Dendritic cell treated with granulocyte-macrophage colony-stimulating factor and Interleukin-4, amounts not matched to agents 40 ng/mL and 50 ng/mL, for 4 days (primary cell): ENCODE data around the gene DENND5A.
"Not testable (repeated sequence)": the region's sequence is repeated elsewhere in the genome, so short reads cannot be mapped to it uniquely, and the experiment has no call there.

Experiments
- H3K27ac Mint-ChIP-seq: one replicate; pipeline ENCODE4 v1.8.0; 2022; ENCODE audit warnings: mild to moderate bottlenecking, mixed read lengths
- H3K27me3 Mint-ChIP-seq: one replicate; pipeline ENCODE4 v1.8.0; 2022; ENCODE audit warnings: mild to moderate bottlenecking, mixed read lengths
- H3K36me3 Mint-ChIP-seq: one replicate; pipeline ENCODE4 v1.8.0; 2022; ENCODE audit warnings: low read depth, mixed read lengths
- H3K4me1 Mint-ChIP-seq: one replicate; pipeline ENCODE4 v1.8.0; 2022; ENCODE audit warnings: low read depth, mixed read lengths
- H3K4me3 Mint-ChIP-seq: one replicate; pipeline ENCODE4 v1.8.0; 2022; ENCODE audit warnings: mild to moderate bottlenecking, moderate library complexity, mixed read lengths
- H3K9me3 Mint-ChIP-seq: one replicate; pipeline ENCODE4 v1.8.0; 2022; ENCODE audit warnings: mixed read lengths
- intact Hi-C: fragments of 100-400 bp; cut with micrococcal nuclease; formaldehyde crosslinking; loops from one replicate; pipeline ENCODE4 v1.15.0; 2022

Gene DENND5A

DNA sequence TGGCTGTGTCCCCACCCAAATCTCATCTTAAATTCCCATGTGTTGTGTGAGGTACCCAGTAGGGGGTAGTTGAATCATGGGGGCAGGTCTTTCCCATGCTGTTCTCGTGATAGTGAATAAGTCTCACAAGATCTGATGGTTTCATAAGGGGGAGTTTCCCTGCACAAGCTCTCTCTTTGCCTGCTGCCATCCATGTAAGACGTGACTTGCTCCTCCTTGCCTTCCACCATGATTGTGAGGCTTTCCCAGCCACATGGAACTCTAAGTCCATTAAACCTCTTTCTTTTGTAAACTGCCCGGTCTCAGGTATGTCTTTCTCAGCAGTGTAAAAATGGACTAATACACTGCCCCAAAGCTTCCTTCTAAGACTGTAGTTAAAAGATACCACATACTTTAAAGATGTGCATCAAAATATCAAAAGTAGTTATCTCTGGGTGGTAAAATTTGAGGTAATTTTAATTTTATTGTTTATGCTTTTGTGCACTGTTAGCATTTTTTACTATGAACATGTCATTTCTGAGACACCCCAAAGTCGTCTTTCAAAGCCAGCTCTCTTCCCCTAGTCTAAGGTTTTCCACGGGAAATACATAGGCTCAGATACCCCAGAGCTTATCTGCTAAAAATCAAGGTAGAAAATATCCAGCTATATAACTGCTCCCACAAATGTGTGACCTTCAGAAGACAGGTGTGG, 74.7 kb downstream of the DENND5A start:
- H3K9me3 Mint-ChIP-seq, H3K27me3 Mint-ChIP-seq, intact Hi-C loops, H3K27ac Mint-ChIP-seq, H3K4me3 Mint-ChIP-seq: not testable (repeated sequence)
- H3K36me3 Mint-ChIP-seq = peaks cover 87% of the 10 kb centered on the region
- H3K4me1 Mint-ChIP-seq = peaks cover 10% of the 10 kb centered on the region

DNA sequence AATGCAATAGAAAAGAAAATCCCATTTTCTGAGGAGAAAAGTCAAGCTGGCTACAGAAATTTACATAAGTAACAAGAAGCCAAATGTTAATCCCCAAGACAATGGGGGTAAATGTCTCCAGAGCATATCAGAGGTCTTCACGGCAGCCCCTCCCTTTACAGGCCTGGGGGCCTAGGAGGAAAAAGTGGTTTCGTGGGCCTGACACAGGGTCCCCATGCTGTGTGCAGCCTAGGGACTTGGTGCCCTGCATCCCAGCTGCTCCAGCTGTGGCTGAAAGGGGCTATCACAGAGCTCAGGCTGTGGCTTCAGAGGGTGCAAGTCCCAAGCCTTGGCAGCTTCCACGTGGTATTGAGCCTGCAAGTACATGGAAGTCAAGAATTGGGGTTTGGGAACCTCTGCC, 76.3 kb downstream of the DENND5A start:
- intact Hi-C loops, H3K4me3 Mint-ChIP-seq, H3K9me3 Mint-ChIP-seq, H3K27me3 Mint-ChIP-seq, H3K27ac Mint-ChIP-seq: not testable (repeated sequence)
- H3K36me3 Mint-ChIP-seq = peaks cover 89% of the 10 kb centered on the region
- H3K4me1 Mint-ChIP-seq = peaks cover 12% of the 10 kb centered on the region

- Mint-ChIP-seq H3K27ac (no peak overlapping the region), H3K9me3 (no peaks in the 10 kb centered on the region), H3K27me3 (no peaks in the 10 kb centered on the region), H3K4me1 (peaks cover 6% of the 10 kb centered on the region), H3K4me3 (no peak overlapping the region), H3K36me3 (peaks cover 80% of the 10 kb centered on the region)
- intact Hi-C loops = no loop called here
Observed at GRCh38 chr11:9187616-9188015, 77.5 kb downstream of the DENND5A start.

DNA sequence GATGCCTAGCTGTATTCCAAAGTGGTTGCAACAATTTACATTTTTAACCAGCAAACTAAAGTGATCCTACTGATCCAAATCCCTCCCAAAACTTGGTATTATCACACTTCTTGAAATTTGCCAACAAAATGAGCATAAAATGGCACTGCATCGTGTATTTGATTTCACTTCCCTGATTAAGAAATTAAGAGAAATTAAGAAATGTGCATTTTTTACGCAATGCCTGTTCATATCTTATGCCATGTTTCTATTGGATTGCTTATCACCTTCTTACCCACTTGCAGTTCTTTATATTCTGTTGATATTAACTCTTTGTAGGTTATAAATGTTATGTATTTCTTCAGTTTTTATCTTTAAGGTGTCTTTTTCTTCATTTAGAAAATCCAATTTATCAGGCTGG, 80.6 kb downstream of the DENND5A start:
- no peaks in the 10 kb centered on the region for H3K27me3 Mint-ChIP-seq
- no peak overlapping the region for H3K27ac Mint-ChIP-seq
- H3K9me3 Mint-ChIP-seq = no peaks in the 10 kb centered on the region
- peaks cover 6% of the 10 kb centered on the region for H3K4me1 Mint-ChIP-seq
- no peak overlapping the region for H3K4me3 Mint-ChIP-seq
- H3K36me3 Mint-ChIP-seq = peaks cover 81% of the 10 kb centered on the region
- intact Hi-C loops = no loop called here

DNA sequence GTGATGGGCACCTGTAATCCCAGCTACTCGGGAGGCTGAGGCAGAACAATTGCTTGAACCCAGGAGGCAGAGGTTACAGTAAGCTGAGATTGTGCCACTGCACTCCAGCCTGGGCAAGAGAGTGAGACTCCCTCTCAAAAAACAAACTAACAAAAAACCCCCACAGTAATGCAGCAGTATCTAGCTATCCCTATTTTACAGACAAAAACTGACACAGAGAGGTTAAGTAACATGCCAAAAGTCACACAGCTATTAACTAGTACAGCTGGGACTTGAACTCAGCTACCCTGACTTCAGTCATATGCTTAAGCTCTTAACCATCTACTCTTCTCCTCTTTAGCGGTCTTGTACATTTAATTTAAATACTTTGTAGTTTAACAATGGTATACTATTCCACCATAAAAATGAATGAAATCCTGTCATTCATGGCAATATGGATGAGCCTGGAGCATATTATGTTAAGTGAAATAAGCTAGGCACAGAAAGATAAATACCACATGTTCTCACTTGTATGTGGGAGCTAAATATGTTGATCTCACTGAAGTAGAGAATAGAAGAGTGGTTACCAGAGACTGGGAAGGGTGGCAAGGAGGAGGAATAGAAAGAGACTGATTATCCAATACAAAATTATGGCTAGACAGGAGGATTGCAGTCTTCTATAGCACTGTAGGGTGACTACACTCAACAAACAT, 82.8 kb downstream of the DENND5A start:
- intact Hi-C loops = no loop called here
- Mint-ChIP-seq H3K9me3 (no peaks in the 10 kb centered on the region), H3K4me1 (peaks cover 6% of the 10 kb centered on the region), H3K27me3 (no peaks in the 10 kb centered on the region), H3K4me3 (no peak overlapping the region), H3K36me3 (peaks cover 81% of the 10 kb centered on the region), H3K27ac (no peak overlapping the region)

DNA sequence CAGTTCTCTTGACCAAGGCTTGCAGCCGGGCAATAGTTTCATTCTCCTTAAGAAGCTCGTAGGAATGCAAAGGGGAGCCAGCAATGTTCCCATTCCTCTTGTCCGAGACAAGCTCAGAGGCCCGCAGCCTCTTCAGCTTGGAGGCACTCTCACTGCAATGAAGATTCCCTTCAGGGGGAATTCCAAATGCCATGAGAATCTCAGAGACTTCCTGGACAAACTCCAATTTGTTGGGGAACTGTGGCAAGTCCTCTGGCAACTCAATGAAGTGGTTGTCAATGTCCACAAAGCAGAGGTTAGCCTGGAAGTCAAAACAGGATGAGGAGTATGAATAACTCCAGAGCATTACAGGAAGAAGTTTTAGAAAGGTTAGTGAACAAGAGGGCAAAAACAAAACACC, 84.4 kb downstream of the DENND5A start:
- peaks cover 5% of the 10 kb centered on the region for H3K4me1 Mint-ChIP-seq
- peaks cover 81% of the 10 kb centered on the region for H3K36me3 Mint-ChIP-seq
- H3K27ac Mint-ChIP-seq = no peak overlapping the region
- intact Hi-C loops = no loop called here
- no peaks in the 10 kb centered on the region for H3K9me3 Mint-ChIP-seq
- no peak overlapping the region for H3K4me3 Mint-ChIP-seq
- H3K27me3 Mint-ChIP-seq = no peaks in the 10 kb centered on the region

GRCh38 chr11:9179141-9179540, 86.0 kb downstream of the DENND5A start:
- Mint-ChIP-seq H3K9me3 (no peaks in the 10 kb centered on the region), H3K36me3 (peaks cover 90% of the 10 kb centered on the region), H3K4me3 (no peak overlapping the region), H3K4me1 (no peaks in the 10 kb centered on the region), H3K27me3 (no peaks in the 10 kb centered on the region), H3K27ac (no peak overlapping the region)
- intact Hi-C loops = no loop called here

DNA sequence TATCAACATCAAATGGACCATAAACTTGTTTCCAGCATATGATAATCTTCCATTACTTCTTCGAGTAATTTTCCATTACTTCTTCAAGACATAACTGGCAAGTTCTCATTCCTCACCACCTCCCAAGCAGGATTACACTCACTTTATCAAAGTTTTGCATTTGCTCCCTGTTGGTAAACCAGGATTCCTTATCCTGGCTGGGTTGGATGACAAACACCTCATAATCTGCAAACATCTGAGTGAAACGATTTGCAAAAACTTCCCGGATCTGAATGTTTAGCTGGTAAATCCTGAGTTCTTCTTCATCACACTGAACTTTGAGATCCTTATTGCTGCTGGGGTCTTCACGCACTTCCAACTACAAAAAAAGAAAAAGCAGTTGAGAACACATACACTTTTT, 86.4 kb downstream of the DENND5A start:
- H3K36me3 Mint-ChIP-seq = peaks cover 90% of the 10 kb centered on the region

GRCh38 chr11:9177438-9178091, 87.6 kb downstream of the DENND5A start:
- H3K4me3 Mint-ChIP-seq = no peak overlapping the region
- intact Hi-C loops = no loop called here
- H3K9me3 Mint-ChIP-seq = no peaks in the 10 kb centered on the region
- no peaks in the 10 kb centered on the region for H3K4me1 Mint-ChIP-seq
- peaks cover 100% of the 10 kb centered on the region for H3K36me3 Mint-ChIP-seq
- no peak overlapping the region for H3K27ac Mint-ChIP-seq
- no peaks in the 10 kb centered on the region for H3K27me3 Mint-ChIP-seq

More for the DNA sequence above, 86.4 kb downstream of the DENND5A start:
- Mint-ChIP-seq H3K27ac (no peak overlapping the region), H3K27me3 (no peaks in the 10 kb centered on the region), H3K9me3 (no peaks in the 10 kb centered on the region), H3K4me1 (no peaks in the 10 kb centered on the region), H3K4me3 (no peak overlapping the region)
- intact Hi-C loops = no loop called here

DNA sequence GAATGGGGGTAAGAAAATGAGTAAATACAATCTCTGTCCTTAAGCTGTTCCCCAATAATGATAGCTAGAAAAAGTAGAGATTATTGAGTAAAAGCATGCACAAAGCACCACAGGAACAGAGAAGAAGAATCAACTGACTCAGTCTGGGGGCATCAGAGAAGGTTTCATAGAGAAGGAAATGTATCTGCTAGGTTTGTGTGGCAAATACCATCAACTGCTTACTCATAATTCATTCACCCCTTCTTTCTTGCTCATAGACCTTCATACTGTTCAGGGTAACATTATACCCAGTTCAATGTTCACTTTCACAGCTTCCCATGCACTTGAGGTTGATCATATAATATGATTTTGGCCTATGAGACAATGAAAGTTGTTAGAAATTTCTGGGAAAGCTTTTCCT, 88.6 kb downstream of the DENND5A start:
- no peaks in the 10 kb centered on the region for H3K4me1 Mint-ChIP-seq
- intact Hi-C loops = no loop called here
- no peaks in the 10 kb centered on the region for H3K9me3 Mint-ChIP-seq
- H3K27me3 Mint-ChIP-seq = no peaks in the 10 kb centered on the region
- H3K27ac Mint-ChIP-seq = no peak overlapping the region
- no peak overlapping the region for H3K4me3 Mint-ChIP-seq
- peaks cover 100% of the 10 kb centered on the region for H3K36me3 Mint-ChIP-seq

- intact Hi-C loops = no loop called here
- Mint-ChIP-seq H3K4me3 (no peak overlapping the region), H3K4me1 (peaks cover under 1% of the 10 kb centered on the region), H3K36me3 (peaks cover 100% of the 10 kb centered on the region), H3K27me3 (no peaks in the 10 kb centered on the region), H3K9me3 (no peaks in the 10 kb centered on the region), H3K27ac (no peak overlapping the region)
Observed at GRCh38 chr11:9176136-9176535, 89.0 kb downstream of the DENND5A start.

GRCh38 chr11:9172389-9172788, 92.8 kb downstream of the DENND5A start:
- H3K9me3 Mint-ChIP-seq = no peaks in the 10 kb centered on the region
- H3K4me3 Mint-ChIP-seq = no peak overlapping the region
- intact Hi-C loops = no loop called here
- H3K36me3 Mint-ChIP-seq = peaks cover 100% of the 10 kb centered on the region
- H3K4me1 Mint-ChIP-seq = peaks cover 17% of the 10 kb centered on the region
- no peaks in the 10 kb centered on the region for H3K27me3 Mint-ChIP-seq
- H3K27ac Mint-ChIP-seq = no peak overlapping the region

- intact Hi-C loops = no loop called here
- Mint-ChIP-seq H3K4me3 (no peak overlapping the region), H3K9me3 (no peaks in the 10 kb centered on the region), H3K27ac (no peak overlapping the region), H3K27me3 (no peaks in the 10 kb centered on the region), H3K4me1 (peaks cover 17% of the 10 kb centered on the region), H3K36me3 (peaks cover 96% of the 10 kb centered on the region)
Observed at GRCh38 chr11:9170450-9170849, 94.7 kb downstream of the DENND5A start.

- Mint-ChIP-seq H3K9me3 (no peaks in the 10 kb centered on the region), H3K27me3 (no peaks in the 10 kb centered on the region), H3K4me3 (no peak overlapping the region), H3K4me1 (peaks cover 17% of the 10 kb centered on the region), H3K27ac (no peak overlapping the region), H3K36me3 (peaks cover 96% of the 10 kb centered on the region)
- intact Hi-C loops = loop anchor here (10.0 kb wide), 3 partner anchors 115 to 335 kb away; no protein-coding TSS in a partner anchor
Observed at GRCh38 chr11:9169595-9170295, 95.4 kb downstream of the DENND5A start.
